Measurements from ENCODE around the gene TAP2. TPM values are rescaled to one million over a fixed set of nuclear protein-coding genes. Genes with fewer than 3 reads are reported as not detected.

Gene TAP2
- total RNA-seq, 1 donor from 2014 or later: 56.4 TPM

- TF ChIP-seq CTCF (IDR thresholded peaks at IDR 0.05): no peak
- H3K9me3 ChIP-seq: no peaks in the 10 kb centered on the region
- ATAC-seq (peak; percentile 38), DNase-seq (no peak)
- H3K27ac ChIP-seq: no peak overlapping the region
- H3K27me3 ChIP-seq: no peaks in the 10 kb centered on the region
- H3K36me3 ChIP-seq: peaks cover 55% of the 10 kb centered on the region
- no peak overlapping the region for H3K4me3 ChIP-seq
- no peaks in the 10 kb centered on the region for H3K4me1 ChIP-seq
- intact Hi-C loops (cut with DNase I): loop anchor here (5.0 kb wide), 1 partner anchor 38 kb away; no protein-coding TSS in a partner anchor
These were observed 9.0 kb downstream of the TAP2 start for GRCh38 chr6:32829495-32829894.

- DNase-seq: no peak
- H3K27me3 ChIP-seq: no peaks in the 10 kb centered on the region
- no peak for TF ChIP-seq CTCF (IDR thresholded peaks at IDR 0.05)
- H3K4me3 ChIP-seq: no peak overlapping the region
- intact Hi-C loops (cut with DNase I): loop anchor here (5.0 kb wide), 1 partner anchor 40 kb away; no protein-coding TSS in a partner anchor
- no peak for ATAC-seq
- no peaks in the 10 kb centered on the region for H3K4me1 ChIP-seq
- H3K36me3 ChIP-seq: peaks cover 39% of the 10 kb centered on the region
- H3K9me3 ChIP-seq: no peaks in the 10 kb centered on the region
- H3K27ac ChIP-seq: no peak overlapping the region
These were observed 11.5 kb downstream of the TAP2 start for GRCh38 chr6:32827025-32827424.

GRCh38 chr6:32825966-32826365 lies 12.6 kb downstream of the TAP2 start:
- no peak for DNase-seq
- peak; percentile 61 for ATAC-seq
- Histone ChIP-seq H3K36me3 (peaks cover 30% of the 10 kb centered on the region), H3K4me1 (no peaks in the 10 kb centered on the region), H3K27ac (no peak overlapping the region), H3K27me3 (no peaks in the 10 kb centered on the region), H3K9me3 (no peaks in the 10 kb centered on the region), H3K4me3 (no peak overlapping the region)
- peak; percentile 41 for TF ChIP-seq CTCF (IDR thresholded peaks at IDR 0.05)
- intact Hi-C loops (cut with DNase I): loop anchor here (5.0 kb wide), 1 partner anchor 41 kb away; no protein-coding TSS in a partner anchor

- DNase-seq (no peak), ATAC-seq (no peak)
- intact Hi-C loops (cut with DNase I): no loop called here
- Histone ChIP-seq H3K36me3 (no peaks in the 10 kb centered on the region), H3K9me3 (no peaks in the 10 kb centered on the region), H3K4me1 (no peaks in the 10 kb centered on the region), H3K27me3 (no peaks in the 10 kb centered on the region), H3K27ac (no peak overlapping the region), H3K4me3 (no peak overlapping the region)
- no peak for TF ChIP-seq CTCF (IDR thresholded peaks at IDR 0.05)
These were observed 18.8 kb downstream of the TAP2 start for GRCh38 chr6:32819729-32820128.

GRCh38 chr6:32818867-32819266 lies 19.7 kb downstream of the TAP2 start:
- no peak for DNase-seq
- intact Hi-C loops (cut with DNase I): no loop called here
- Histone ChIP-seq H3K4me3 (no peak overlapping the region), H3K27ac (no peak overlapping the region), H3K36me3 (no peaks in the 10 kb centered on the region), H3K9me3 (no peaks in the 10 kb centered on the region), H3K27me3 (no peaks in the 10 kb centered on the region), H3K4me1 (no peaks in the 10 kb centered on the region)
- no peak for TF ChIP-seq CTCF (IDR thresholded peaks at IDR 0.05)
- no peak for ATAC-seq

GRCh38 chr6:32816746-32817204 lies 21.8 kb downstream of the TAP2 start, which contains the start of gene HLA-DOB:
Gene HLA-DOB, minus strand, starts transcription at chr6:32817002. Its CDS starts 51 bp downstream, at chr6:32816951.
- peak; percentile 81 for ATAC-seq
- intact Hi-C loops (cut with DNase I): no loop called here
- no peak within 1 kb of the TSS for H3K27ac ChIP-seq
- H3K9me3 ChIP-seq: no peaks in the 10 kb centered on the region
- no peak for DNase-seq
- H3K36me3 ChIP-seq: no peaks in the 10 kb centered on the region
- TF ChIP-seq CTCF (IDR thresholded peaks at IDR 0.05): no peak
- no peaks in the 10 kb centered on the region for H3K4me1 ChIP-seq
- H3K4me3 ChIP-seq: no peak within 1 kb of the TSS
- H3K27me3 ChIP-seq: no peaks in the 10 kb centered on the region

Data from upper lobe of right lung (tissue), 1 donor.